Measurements from ENCODE around the gene CAMK4.
"Not testable (repeated sequence)": the region's sequence is repeated elsewhere in the genome, so short reads cannot be mapped to it uniquely, and the experiment has no call there.

The CAMK4 gene

DNA sequence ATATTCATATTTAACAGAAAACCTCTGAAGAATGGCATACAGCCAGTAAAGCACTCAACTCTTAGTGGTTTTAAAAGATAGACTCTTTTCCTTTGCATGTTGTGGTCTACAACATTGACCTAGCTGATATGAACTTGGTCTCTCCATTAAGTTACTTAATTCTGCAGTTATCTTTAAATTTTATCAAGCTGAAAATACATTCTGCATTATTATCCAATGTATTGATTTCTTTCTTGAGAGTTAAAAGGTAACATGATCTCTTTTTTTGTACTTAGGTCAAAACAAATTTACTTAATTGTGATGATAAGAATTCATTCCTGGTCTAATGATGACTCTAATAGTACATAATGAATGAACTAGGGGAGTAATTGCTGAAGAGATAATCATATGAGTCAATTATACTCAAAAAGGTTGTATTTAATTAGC lies 155.2 kb downstream of the CAMK4 start:
- no peak for DNase-seq (ENCODE audit: low read depth in 3 of 3)

DNA sequence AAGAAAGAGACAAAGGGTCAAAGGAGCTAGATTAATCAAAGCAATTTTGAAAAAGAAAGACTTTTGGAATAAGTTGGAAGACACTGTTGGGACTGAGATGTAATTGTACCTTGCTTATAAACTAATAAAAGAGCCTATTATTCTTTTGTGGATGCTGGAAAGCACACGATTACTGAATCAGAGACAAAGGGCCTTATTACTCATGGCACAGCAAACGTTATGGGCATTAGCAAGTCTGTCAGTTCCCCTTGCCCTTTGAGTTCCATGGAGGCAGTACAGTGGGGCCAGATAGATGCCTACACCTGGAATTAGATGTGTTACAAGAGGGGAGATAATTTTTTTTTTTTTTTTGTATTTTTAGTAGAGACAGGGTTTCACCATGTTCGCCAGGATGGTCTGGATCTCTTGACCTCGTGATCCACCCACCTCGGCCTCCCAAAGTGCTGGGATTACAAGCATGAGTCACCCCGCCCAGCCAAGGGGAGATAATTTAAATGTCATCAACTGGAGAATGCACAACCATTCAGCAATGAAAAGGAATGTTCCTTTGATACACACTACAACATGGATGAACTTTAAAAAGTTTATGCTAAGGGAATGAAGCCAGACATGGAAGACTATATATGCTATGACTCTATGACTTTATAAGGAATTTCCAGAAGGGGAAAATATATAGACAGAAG lies 159.2 kb downstream of the CAMK4 start:
- DNase-seq (ENCODE audit: low read depth in 3 of 3): no peak

DNA sequence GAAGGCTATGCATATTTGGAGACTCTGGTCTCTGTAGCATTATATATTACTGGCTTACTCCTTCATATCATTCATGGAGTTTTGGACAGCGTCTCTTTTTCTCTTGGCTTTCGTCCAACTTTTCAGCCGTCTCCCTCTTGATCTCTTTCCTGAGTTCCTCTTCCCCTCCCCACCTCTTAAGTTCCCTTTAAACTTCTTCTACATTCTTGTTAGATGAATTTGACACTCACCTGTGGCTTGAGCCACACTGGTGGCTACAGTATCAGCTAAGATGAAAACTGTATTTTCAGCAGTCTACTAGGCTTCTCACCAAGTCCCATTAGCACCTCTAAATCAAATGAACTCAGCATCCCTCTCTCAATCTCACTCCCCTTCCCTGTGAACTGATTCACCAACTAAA lies 160.0 kb downstream of the CAMK4 start:
- DNase-seq (ENCODE audit: low read depth in 3 of 3): no peak

DNA sequence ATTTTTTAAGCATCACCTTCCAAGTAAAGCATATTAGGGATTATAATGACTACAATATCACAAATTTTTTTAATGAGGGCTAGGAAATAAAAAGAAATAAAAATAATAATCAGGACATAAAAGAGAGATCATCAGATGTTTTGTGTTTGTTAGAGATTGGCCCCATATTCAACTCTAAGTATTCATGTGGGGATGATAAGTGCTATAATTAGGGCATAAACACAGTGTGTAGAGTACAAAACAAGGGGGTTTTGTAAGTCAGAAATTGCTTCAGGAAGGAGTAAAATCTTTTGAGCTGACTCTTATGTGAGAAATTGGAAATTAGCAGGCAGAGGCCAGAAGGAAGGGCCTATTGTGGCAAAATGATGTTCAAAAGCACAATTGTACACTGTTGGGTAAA lies 160.9 kb downstream of the CAMK4 start:
- DNase-seq (ENCODE audit: low read depth in 3 of 3): no peak

DNA sequence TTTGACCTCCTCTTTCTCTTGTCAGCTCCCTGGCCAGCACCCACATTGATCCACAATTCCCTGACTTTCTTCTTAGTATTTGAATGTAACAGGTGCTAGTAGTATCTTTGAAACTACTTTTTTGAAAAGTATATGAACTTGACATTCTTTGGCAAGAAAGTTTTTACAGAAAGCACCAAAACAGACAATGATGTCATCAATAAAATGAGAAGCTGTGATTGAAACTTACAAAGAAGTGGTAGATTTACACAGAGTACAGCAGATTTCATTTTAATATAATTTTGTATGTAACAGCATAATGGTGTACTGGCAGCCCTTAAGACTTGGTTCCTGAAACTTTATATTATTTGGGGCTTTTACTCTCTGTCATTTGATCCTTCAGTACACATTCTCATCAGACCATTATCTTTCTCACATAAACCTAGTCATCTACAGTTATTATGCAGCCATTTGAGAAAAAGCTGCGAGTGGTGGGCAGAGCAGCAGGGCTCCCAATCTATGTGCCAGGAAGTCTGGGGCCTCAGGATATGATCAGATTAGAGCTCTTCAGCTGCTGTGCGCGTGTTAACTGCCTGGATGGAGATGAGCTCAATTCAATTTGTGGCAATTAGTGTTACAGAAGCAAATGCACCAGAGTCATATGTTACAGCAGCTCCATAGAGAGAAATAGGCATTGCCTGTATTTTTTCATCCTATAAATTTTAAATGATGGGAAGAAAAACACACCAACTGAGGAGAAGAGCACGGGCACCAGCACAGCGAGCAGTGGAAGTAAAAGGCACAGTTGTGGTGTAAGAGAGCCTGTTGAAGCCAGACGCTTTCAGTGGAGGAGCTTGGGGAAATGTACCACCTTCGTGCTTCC lies 162.0 kb downstream of the CAMK4 start:
- no peak for DNase-seq (ENCODE audit: low read depth in 3 of 3)

DNA sequence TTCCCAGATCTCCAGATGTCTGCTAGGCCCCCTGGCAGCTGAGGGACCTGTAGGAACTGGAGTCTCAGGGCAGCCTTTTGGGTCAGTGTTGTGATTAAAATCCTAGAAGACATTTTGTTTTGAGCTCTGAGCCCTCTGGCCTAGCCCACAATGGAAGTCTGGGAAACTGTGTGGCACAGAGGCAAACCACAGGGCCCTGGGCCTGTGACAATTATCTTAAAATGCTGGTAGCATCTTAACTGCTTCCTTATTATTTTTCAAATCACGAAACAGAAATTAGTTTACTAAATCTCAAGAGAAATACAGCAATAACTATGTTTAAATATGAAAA lies 162.6 kb downstream of the CAMK4 start:
- no peak for DNase-seq (ENCODE audit: low read depth in 3 of 3)

DNA sequence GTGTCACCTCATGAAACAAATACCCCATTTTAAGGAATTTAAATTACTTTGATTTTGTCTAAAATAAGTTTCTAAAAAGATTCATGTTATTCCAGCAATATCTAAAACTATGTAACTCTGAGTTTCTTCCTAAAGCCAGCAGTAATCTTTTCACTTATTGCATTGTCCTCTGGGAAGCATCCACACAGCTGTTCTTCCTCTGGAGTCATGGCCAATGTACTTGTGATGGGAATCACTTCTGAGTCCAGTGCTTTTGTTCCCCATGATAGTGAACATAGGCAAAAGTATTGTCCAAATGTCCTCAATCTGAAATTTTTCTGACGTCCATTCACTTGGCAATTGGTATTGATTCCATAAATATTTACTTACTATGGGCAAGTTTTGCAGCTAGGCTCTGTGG lies 163.2 kb downstream of the CAMK4 start:
- DNase-seq (ENCODE audit: low read depth in 3 of 3): no peak

DNA sequence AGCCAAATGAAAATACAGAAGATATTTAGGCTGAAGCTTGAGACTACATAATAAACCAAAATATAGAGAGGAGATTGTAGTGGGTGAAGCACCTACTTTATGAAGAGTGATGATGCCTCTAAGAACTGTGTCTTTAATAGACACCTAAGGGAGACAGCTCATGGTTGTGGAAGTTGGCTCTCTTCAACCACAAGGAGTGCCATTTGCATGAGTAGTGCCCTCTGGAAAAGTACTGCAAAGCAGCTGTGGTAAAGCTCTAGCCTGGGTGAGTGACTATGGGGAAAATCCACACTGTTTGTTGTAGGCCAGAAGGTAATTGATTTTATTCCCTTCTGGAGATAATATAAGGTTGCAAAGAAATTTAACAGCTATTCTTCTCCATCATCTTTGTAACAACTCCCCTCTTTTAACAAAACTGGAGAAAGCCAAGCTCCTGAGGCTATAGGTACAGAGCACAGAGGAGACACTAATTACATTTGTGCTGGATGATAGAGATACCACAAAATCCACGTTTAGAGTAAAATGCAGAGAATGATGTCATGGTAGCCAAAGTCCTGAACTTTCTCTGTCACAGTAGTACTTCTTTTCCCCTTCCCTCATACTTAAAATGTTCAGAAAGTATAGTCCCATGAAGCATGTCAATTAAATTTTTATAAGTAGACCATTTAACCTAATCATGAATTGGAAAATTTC lies 165.4 kb downstream of the CAMK4 start:
- DNase-seq (ENCODE audit: low read depth in 3 of 3): no peak

DNA sequence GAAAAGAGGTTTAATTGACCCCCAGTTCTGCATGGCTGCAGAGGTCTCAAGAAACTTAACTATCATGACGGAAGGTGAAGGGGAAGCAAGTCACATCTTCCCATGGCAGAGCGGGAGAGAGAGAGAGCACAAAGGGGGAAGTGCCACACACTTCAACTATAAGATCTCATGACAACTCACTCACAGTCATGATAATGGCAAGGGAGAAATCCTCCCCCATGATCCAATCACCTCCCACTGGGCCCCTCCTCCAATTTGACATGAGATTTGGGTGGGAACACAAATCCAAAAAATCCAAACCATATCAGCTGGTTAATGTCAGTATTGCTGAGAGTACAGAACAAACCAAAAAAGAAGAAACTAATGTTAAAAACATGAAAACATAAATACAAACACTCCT lies 168.0 kb downstream of the CAMK4 start:
- no peak for DNase-seq (ENCODE audit: low read depth in 3 of 3)

DNA sequence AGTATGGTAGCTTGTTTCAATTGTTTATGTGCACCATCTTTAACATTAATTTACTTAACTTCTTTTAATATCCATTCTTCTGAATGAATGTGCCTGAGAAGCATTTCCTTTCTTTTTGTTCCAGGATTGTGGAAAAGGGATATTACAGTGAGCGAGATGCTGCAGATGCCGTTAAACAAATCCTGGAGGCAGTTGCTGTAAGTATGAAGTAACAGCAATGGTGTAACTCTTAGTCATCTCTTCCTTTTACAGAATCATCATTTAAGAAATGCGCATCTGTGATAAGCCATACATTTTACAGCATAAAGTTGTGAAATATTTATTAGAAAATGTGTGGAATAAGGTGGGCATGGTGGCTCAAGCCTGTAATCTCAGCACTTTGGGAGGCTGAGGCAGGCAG lies 170.4 kb downstream of the CAMK4 start:
- DNase-seq (ENCODE audit: low read depth in 3 of 3): no peak

DNA sequence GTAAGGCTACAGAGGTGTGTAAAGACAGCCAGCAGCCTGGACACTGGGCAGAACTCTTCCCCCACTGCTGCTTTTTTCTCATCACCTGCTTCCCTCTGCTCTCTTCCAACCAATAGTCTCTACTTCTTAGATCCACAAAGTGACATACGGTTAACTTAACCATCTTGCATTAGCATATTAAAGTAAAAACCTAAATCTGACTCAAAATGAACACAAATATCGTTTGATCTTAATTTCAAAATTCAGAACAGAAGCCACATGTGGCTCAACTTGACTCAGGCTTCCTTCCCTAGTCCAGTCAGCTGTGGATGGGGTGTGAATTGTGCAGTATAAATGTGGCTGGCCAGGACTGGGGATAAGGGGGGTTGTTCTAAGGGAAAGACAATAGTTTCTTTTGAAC lies 173.8 kb downstream of the CAMK4 start:
- DNase-seq (ENCODE audit: low read depth in 3 of 3): no peak

DNA sequence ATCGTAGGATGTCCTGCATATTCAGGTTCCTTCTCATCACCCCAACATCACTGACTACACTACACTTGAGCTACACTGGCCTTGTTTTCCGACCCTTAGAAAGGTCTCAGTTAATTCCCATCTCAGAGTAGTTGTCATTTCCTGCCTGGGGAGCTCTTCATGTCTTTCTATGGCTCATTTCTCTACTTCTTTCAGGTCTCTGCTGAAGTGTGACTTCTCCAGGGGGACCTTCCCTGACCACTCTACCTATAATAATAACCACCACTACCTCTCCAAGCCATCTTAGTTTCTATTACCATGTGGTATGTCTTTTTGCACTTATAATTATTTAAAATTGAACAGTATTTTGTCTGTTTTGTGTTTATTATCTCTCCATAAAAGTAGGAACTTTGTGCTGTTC lies 174.9 kb downstream of the CAMK4 start:
- no peak for DNase-seq (ENCODE audit: low read depth in 3 of 3)

DNA sequence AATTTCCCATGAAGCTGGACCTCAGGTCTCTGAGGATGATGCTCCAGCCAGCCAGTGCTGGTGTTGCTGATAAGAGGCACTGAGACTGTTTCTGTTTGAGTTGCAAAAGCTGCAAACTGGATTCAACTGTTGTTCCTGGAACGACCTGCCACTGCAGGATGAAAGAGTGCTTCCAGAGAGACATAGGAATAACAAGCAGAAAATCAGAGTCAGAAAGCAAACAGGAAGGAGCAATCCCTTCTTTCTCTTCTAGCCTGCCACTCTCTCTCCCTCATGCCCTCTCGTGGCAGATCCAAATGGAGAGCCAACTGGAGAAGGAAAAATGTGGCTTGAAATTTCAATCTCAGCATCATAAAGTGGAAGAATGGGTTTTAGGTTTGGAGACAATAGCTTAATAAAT lies 177.7 kb downstream of the CAMK4 start:
- DNase-seq (ENCODE audit: low read depth in 3 of 3): no peak

DNA sequence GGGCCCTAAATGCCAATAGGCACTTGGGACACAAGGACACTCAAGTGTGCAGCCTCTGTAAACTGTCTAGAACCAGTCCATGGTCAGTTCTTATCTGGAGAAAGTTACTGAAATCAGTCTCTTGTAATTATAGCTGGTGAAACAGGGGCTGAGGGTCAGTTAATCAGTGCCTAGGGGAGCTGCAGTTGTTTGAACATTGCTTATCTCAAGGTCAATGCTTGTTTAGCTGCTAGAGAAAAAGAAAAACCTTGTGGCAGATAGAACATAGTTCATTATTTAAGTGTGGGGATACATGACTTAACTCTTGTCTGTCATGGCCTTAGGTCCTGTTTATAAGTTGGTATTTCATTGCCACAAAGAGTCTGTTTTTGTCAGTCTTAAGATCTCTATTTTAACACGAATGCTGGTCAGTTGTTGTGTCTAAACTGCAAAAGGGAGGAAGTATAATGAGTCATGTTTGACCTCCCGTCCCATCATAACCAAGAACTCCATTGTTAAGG lies 180.1 kb downstream of the CAMK4 start:
- DNase-seq (ENCODE audit: low read depth in 3 of 3): no peak

DNA sequence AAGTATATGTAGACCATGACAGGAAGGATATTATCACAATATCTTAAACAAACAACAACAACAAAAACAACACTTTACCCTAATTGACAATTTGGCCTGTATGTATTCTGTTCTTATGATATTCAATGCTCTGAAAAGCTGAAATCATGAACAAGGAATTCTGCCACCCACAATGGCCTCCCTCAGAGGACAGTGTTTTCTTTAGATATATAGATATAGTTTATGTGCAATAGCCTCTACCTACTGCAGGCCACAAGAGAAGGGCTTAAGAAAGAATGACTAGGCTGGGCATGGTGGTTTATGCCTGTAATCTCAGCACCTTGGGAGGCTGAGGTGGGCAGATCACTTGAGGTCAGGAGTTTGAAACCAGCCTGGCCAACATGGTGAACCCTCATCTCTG lies 183.4 kb downstream of the CAMK4 start:
- DNase-seq (ENCODE audit: low read depth in 3 of 3): no peak

DNA sequence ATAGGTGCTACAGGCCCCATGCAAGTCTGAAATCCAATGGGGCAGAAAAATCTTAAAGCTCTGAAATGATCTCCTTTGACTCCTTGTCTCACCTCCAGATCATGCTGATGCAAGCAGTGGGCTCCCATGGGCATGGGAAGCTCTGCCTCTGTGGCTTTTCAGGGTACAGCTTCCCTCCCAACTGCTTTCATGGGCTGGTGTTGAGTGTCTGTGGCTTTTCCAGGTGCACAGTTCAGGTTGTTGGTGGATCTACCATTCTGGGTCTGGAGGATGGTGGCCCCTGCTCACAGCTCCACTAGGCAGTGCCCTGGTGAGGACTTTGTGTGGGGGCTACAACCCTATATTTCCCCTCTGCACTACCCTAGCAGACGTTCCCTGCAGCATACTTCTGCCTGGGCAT lies 184.6 kb downstream of the CAMK4 start:
- DNase-seq (ENCODE audit: low read depth in 3 of 3): no peak

DNA sequence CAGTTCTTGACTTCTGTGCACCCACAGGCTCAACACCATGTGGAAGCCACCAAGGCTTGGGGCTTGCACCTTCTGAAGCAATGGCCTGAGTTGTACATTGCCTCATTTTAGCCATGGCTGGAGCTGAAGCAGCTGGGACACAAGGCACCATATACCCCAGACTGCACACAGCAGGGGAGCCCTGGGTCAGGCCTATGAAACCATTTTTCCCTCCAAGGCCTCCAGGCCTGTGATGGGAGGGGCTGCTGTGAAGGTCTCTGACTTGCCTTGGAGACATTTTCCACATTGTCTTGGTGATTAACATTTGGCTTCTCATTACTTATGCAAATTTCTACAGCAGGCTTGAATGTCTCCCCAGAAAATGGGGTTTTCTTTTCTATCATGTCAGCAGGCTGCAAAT lies 185.1 kb downstream of the CAMK4 start:
- not testable (repeated sequence) for DNase-seq (ENCODE audit: low read depth in 3 of 3)

DNA sequence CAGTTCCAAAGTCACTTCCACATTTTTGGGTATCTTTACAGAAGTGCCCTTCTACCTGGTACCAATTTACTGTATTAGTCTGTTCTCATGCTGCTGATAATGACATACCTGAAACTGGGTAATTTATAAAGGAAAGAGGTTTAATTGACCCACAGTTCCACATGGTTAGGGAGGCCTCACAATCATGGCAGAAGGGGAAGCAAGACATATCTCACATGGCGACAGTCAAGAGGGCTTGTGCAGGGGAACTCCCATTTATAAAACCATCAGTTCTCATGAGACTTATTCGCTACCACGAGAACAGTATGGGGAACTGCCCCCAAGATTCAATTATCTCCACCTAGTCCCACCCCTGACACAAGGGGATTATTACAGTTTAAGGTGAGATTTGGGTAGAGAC lies 185.9 kb downstream of the CAMK4 start:
- DNase-seq (ENCODE audit: low read depth in 3 of 3): not testable (repeated sequence)

DNA sequence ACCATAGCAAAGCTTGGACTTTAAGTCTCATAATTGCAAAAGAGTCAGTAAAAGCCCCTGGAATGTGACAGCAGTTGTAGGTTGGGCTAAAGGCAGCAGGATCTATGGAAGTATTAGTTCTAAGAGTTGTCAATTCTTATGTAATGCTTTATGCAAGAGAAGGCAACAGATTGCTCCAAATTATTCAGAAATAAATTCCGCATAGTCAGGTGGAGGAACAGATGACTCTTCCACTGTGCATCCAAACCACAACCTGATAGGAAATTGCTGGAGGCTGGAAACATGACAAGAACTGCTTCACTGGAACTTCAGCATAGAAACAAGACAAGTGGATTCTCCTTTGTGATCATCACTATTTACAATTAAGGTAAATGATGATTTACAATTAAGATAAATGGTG lies 187.1 kb downstream of the CAMK4 start:
- DNase-seq (ENCODE audit: low read depth in 3 of 3): no peak

DNA sequence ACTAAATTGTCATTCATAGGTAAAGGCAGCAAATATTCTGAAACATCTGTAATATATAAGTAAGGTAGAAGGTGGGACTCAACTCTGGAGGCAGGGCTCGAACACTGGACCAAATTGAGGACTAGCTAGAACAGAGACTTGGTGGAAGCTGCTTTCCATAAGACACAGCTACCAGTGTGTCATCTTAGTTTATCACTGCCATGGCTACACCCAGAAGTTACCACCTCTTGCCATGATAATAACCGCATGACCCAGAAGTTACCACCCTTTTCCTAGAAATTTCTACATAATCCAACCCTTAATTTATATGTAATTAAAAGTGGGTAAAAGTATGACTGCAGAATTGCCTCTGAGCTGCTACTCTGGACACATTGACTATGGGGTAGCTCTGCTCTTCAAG lies 188.4 kb downstream of the CAMK4 start:
- DNase-seq (ENCODE audit: low read depth in 3 of 3): no peak

DNA sequence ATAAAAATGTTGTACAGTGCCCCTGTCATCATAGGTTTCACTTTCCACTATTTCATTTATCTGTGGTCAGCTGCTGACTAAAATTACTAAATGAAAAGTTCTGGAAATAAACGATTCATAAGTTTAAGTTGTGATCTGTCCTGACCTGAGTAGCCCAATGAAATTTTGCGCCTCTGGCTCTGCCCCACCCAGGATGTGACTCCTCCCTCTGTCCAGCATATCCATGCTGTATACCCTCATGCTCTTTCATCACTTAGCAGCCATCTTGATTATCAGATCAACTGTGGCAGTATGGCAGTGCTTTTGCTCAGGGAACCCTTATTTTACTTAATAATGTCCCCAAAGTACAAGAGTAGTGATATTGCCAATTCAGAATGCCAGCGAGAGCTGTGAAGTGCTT lies 190.9 kb downstream of the CAMK4 start:
- no peak for DNase-seq (ENCODE audit: low read depth in 3 of 3)

DNA sequence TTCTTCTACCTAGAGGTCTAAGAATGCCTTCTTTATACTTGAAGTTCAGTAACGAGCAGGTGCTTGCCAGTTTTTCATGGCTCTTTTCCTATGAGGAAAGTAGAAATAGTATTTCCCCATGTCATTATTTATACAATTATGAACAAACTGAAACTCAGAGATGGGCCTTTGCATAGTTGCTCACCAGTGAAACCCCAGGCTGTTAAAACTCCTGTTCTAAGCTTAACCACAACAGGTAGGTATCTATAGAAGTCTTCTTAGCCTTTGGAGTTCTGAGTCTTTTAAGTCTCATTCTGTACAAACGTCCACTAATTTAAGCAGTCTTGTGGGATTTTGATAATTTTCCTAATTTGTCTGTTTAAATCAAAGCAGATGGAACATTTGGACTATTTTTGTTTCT lies 198.1 kb downstream of the CAMK4 start:
- DNase-seq (ENCODE audit: low read depth in 3 of 3): no peak
